ENCODE data around the gene SNX5.

- TF ChIP-seq CTCF (IDR thresholded peaks at IDR 0.05): no peak
- TF ChIP-seq POLR2A (IDR thresholded peaks at IDR 0.05): no peak
- TF ChIP-seq POLR2AphosphoS5 (IDR thresholded peaks at IDR 0.05; ENCODE audit: insufficient read depth in 1 of 2, low read depth in 1 of 2): no peak
Observed at GRCh38 chr20:17998446-17998845, 29.9 kb upstream of the SNX5 start.
